ENCODE measurements around the gene CT47C1.
"Not testable (repeated sequence)": the region's sequence is repeated elsewhere in the genome, so short reads cannot be mapped to it uniquely, and the experiment has no call there.

The CT47C1 gene

DNA sequence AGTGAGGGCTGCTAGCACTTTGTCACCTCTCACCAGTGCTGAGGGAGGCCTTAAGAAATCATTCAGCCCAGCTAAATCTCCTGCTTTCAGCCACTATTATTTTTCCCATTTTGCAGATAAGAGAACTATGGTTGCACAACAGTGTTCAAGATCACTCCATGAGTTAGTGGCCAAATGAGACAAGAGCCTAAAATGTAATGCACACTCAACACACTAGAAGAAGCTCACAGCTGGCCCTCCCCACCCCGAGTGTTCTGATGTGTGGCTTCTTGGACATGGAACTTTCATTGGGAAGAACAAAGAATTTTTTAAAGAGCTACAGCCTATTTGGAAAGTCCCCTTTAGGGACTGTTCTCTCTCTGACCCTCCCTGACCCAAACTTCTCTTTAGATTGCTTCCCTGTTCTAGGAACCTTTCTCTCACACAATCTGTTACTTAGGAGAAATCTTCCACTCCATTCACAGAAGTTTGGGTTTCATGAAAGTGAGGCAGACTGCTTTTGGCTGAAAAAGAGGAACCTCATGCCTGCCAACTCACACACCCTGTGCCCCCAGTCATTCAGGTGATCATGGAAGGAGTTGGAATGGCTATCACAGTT lies 44.0 kb upstream of the CT47C1 start:
- H3F3A ChIP-seq (ENCODE audit: insufficient read depth, low read length): no peaks in the 10 kb centered on the region
- no peaks in the 10 kb centered on the region for H3K9me3 ChIP-seq (ENCODE audit: low read length)
- no peaks in the 10 kb centered on the region for H3K9me2 ChIP-seq (ENCODE audit: low read depth, low read length)
- no peak overlapping the region for H3K27ac ChIP-seq (ENCODE audit: low read depth, low read length, poor library complexity, severe bottlenecking)
- no peak overlapping the region for H2AFZ ChIP-seq (ENCODE audit: low read length)
- H3K4me1 ChIP-seq (ENCODE audit: insufficient read depth, low read length, severe bottlenecking): no peaks in the 10 kb centered on the region
- H3K4me2 ChIP-seq (ENCODE audit: low read length): no peak overlapping the region
- no peak for TF ChIP-seq EZH2 (IDR thresholded peaks at IDR 0.05; ENCODE audit: borderline replicate concordance, low read length)
- TF ChIP-seq CTCF (IDR thresholded peaks at IDR 0.05; ENCODE audit: low read length): no peak
- no peaks in the 10 kb centered on the region for H3K36me3 ChIP-seq (ENCODE audit: insufficient read depth, low read length)
- H3K4me3 ChIP-seq (ENCODE audit: low read depth, low read length, poor library complexity, severe bottlenecking): no peak overlapping the region
- H3K79me2 ChIP-seq (ENCODE audit: insufficient read depth, low read length): no peaks in the 10 kb centered on the region
- no peak overlapping the region for H3K9ac ChIP-seq (ENCODE audit: low read length)
- no peaks in the 10 kb centered on the region; the same call in 1 of the 2 replicates for H3K27me3 ChIP-seq (ENCODE audit: insufficient read depth, low read length)
- no peaks in the 10 kb centered on the region for H4K20me1 ChIP-seq (ENCODE audit: insufficient read depth, low read length)

- not testable (repeated sequence) for H3K4me1 ChIP-seq (ENCODE audit: insufficient read depth, low read length, severe bottlenecking); H3K27me3 ChIP-seq (ENCODE audit: insufficient read depth, low read length); H4K20me1 ChIP-seq (ENCODE audit: insufficient read depth, low read length); H3K9me3 ChIP-seq (ENCODE audit: low read length); H3K4me2 ChIP-seq (ENCODE audit: low read length); H3K79me2 ChIP-seq (ENCODE audit: insufficient read depth, low read length); H3F3A ChIP-seq (ENCODE audit: insufficient read depth, low read length); H2AFZ ChIP-seq (ENCODE audit: low read length); H3K9ac ChIP-seq (ENCODE audit: low read length); H3K27ac ChIP-seq (ENCODE audit: low read depth, low read length, poor library complexity, severe bottlenecking); H3K4me3 ChIP-seq (ENCODE audit: low read depth, low read length, poor library complexity, severe bottlenecking); H3K9me2 ChIP-seq (ENCODE audit: low read depth, low read length); H3K36me3 ChIP-seq (ENCODE audit: insufficient read depth, low read length)
Measured at GRCh38 chrX:119029656-119030055, 43.1 kb upstream of the CT47C1 start.

GRCh38 chrX:119030990-119031389 lies 41.8 kb upstream of the CT47C1 start:
- Histone ChIP-seq H3K9ac (ENCODE audit: low read length) (no peak overlapping the region), H2AFZ (ENCODE audit: low read length) (no peak overlapping the region), H3K79me2 (ENCODE audit: insufficient read depth, low read length) (no peaks in the 10 kb centered on the region), H3K4me1 (ENCODE audit: insufficient read depth, low read length, severe bottlenecking) (no peaks in the 10 kb centered on the region), H3K9me2 (ENCODE audit: low read depth, low read length) (no peaks in the 10 kb centered on the region), H3K36me3 (ENCODE audit: insufficient read depth, low read length) (no peaks in the 10 kb centered on the region), H3K4me2 (ENCODE audit: low read length) (no peak overlapping the region), H3K27me3 (ENCODE audit: insufficient read depth, low read length) (no peaks in the 10 kb centered on the region; the same call in 1 of the 2 replicates), H3K9me3 (ENCODE audit: low read length) (no peaks in the 10 kb centered on the region), H3F3A (ENCODE audit: insufficient read depth, low read length) (no peaks in the 10 kb centered on the region), H3K27ac (ENCODE audit: low read depth, low read length, poor library complexity, severe bottlenecking) (no peak overlapping the region), H4K20me1 (ENCODE audit: insufficient read depth, low read length) (no peaks in the 10 kb centered on the region), H3K4me3 (ENCODE audit: low read depth, low read length, poor library complexity, severe bottlenecking) (no peak overlapping the region)
- TF ChIP-seq EZH2 (IDR thresholded peaks at IDR 0.05; ENCODE audit: borderline replicate concordance, low read length) (no peak), CTCF (IDR thresholded peaks at IDR 0.05; ENCODE audit: low read length) (no peak)
